Measurements from ENCODE around the gene TMEM125.

The TMEM125 gene

GRCh38 chr1:43253173-43253572, 16.6 kb upstream of the TMEM125 start:
- no peak for DNase-seq (ENCODE audit: low spot score)
- TF ChIP-seq, protein P1, sequence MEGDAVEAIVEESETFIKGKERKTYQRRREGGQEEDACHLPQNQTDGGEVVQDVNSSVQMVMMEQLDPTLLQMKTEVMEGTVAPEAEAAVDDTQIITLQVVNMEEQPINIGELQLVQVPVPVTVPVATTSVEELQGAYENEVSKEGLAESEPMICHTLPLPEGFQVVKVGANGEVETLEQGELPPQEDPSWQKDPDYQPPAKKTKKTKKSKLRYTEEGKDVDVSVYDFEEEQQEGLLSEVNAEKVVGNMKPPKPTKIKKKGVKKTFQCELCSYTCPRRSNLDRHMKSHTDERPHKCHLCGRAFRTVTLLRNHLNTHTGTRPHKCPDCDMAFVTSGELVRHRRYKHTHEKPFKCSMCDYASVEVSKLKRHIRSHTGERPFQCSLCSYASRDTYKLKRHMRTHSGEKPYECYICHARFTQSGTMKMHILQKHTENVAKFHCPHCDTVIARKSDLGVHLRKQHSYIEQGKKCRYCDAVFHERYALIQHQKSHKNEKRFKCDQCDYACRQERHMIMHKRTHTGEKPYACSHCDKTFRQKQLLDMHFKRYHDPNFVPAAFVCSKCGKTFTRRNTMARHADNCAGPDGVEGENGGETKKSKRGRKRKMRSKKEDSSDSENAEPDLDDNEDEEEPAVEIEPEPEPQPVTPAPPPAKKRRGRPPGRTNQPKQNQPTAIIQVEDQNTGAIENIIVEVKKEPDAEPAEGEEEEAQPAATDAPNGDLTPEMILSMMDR (IDR thresholded peaks at IDR 0.05; ENCODE audit: extremely low read depth, insufficient read depth, missing control alignments), result no peak
- in situ Hi-C loops (cut with MboI; ENCODE audit: low pct_unique_long_range_greater_than_20kb, low sequenced_read_pairs, unreplicated experiment), result no loop called here

DNA sequence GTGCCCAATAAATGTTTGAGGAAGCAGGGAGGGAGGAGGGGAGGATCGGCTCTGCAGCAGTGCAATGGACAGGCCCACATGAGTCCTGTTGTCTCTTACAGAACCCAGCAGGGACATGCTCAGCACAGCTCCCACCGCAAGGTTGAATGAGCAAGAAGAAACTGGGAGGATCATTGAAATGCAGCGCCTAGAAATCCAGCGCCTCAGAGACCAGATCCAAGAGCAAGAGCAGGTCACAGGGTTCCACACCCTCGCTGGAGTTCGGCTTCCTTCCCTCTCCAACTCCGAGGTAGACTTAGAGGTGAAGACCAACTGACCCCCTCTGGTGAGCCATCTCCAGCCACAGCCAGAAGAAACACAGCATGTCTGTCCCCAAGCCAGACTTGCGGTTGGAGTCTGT, 15.9 kb upstream of the TMEM125 start:
- no peak for DNase-seq (ENCODE audit: low spot score)
- TF ChIP-seq, protein P1 (IDR thresholded peaks at IDR 0.05; ENCODE audit: extremely low read depth, insufficient read depth, missing control alignments), result no peak
- in situ Hi-C loops (cut with MboI; ENCODE audit: low pct_unique_long_range_greater_than_20kb, low sequenced_read_pairs, unreplicated experiment), result no loop called here

DNA sequence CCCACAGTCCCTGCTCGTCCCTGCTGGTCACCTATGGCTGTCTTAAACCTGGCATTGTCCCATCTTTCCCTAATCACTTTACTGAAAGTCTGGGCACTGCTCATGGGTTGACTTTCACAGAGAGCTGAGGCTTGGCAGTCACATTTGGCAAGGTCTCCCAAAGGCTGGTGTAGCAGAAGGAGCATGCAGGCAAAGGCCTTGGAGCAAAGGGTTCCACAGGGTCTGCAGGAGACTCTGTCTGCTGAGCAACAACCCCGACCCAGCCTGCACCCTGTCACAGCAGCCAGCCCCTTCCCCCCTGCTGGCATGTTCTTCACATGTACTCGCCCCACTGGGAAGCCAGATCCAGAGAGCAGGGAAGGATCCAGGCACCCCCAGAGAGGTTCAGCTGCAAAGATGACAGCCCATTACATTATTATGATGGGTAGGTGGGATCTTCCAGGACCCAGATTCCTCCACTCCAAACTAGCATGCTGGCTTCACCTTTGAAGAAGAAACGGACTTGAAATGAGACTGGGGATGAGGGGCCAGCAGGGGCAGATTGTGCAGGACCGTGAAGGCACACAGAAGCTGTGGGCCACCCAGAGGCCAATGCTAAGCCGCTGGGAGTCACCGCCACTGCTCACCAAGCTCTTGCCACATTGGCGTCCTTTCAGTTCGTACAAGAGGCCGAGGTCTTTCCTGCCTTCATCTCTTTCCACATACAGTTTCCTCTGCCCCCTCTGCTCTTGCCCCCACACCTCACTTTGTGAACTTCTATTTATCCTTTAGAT, 14.2 kb upstream of the TMEM125 start:
- TF ChIP-seq, protein P1 (IDR thresholded peaks at IDR 0.05; ENCODE audit: extremely low read depth, insufficient read depth, missing control alignments), result no peak
- DNase-seq (ENCODE audit: low spot score), result no peak
- in situ Hi-C loops (cut with MboI; ENCODE audit: low pct_unique_long_range_greater_than_20kb, low sequenced_read_pairs, unreplicated experiment), result no loop called here

GRCh38 chr1:43256675-43257570, 12.9 kb upstream of the TMEM125 start:
- no peak for DNase-seq (ENCODE audit: low spot score)
- TF ChIP-seq, protein P1 (IDR thresholded peaks at IDR 0.05; ENCODE audit: extremely low read depth, insufficient read depth, missing control alignments), result no peak
- in situ Hi-C loops (cut with MboI; ENCODE audit: low pct_unique_long_range_greater_than_20kb, low sequenced_read_pairs, unreplicated experiment), result no loop called here

- no peak for DNase-seq (ENCODE audit: low spot score)
- in situ Hi-C loops (cut with MboI; ENCODE audit: low pct_unique_long_range_greater_than_20kb, low sequenced_read_pairs, unreplicated experiment), result no loop called here
- TF ChIP-seq, protein P1 (IDR thresholded peaks at IDR 0.05; ENCODE audit: extremely low read depth, insufficient read depth, missing control alignments), result no peak
These were observed 11.4 kb upstream of the TMEM125 start for GRCh38 chr1:43258370-43258769.

DNA sequence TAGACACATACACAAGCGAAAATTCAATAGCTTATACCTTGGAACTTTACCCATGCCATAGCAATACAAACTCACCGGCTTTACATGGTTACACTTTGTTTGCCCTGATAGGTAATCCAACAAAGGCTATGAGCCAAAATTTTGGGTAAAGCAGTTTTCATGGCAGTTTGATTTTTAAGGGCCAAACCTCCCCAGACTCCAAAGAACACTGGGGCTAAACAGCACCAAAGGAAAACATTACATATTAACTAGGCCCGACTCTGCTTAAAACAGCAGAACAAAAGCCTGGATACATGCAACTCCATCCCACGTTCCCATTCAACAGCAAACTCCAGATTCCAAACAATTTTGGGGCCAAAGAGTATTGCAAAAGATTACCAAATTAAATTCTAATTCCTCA, 4.4 kb upstream of the TMEM125 start:
- no peak for DNase-seq (ENCODE audit: low spot score)
- TF ChIP-seq, protein P1 (IDR thresholded peaks at IDR 0.05; ENCODE audit: extremely low read depth, insufficient read depth, missing control alignments), result no peak
- in situ Hi-C loops (cut with MboI; ENCODE audit: low pct_unique_long_range_greater_than_20kb, low sequenced_read_pairs, unreplicated experiment), result no loop called here
